ENCODE measurements around the gene TCF7L2. TPM values are rescaled to one million over a fixed set of nuclear protein-coding genes. Genes with fewer than 3 reads are reported as not detected.

Gene TCF7L2
- total and polyA plus RNA-seq, 9 of the 15 experiments (the other 6 are each of a cell fraction or from before 2014, with no cell fraction given) = 0.32 to 2.8 (median 0.92) TPM

- WGBS (ENCODE audit: insufficient coverage, low coverage, missing lambda C conversion rate) = 0% methylated on average over 11 of the region's 56 CpGs
- in situ Hi-C loops (cut with MboI) = no loop called here
Measured at GRCh38 chr10:112950714-112951358, 789 bp downstream of the TCF7L2 start.

More at GRCh38 chr10:112950714-112951358, 789 bp downstream of the TCF7L2 start:
- Histone ChIP-seq H3K79me2 (ENCODE audit: control insufficient read depth, insufficient read depth, low read length) (peaks cover 4% of the 10 kb centered on the region; the same call in 2 of the 3 replicates), H3K4me1 (replicated peaks in 1 of 2; ENCODE audit: control insufficient read depth in 2 of 2, insufficient read depth in 2 of 2, low read length in 2 of 2) (peaks cover 4 to 10% of the 10 kb centered on the region in 2 experiments; a peak in 4 of 5 replicates), H3K4me2 (ENCODE audit: insufficient read depth, low read length) (peak overlapping the region; percentile 71; the same call in 1 of the 2 replicates), H2AFZ (ENCODE audit: low read depth, low read length) (peak overlapping the region; percentile 39; the same call in 1 of the 2 replicates), H3K9ac (ENCODE audit: insufficient read depth in 1 of 2, low read depth in 2 of 2, low read length in 2 of 2) (peak overlapping the region; percentile 41 to 90), H3K36me3 (ENCODE audit: control insufficient read depth, insufficient read depth, low read length) (no peaks in the 10 kb centered on the region), H3K27ac (ENCODE audit: extremely low read depth, low read depth, low read length) (peak overlapping the region; percentile 55; the same call in 1 of the 3 replicates), H3K4me3 (peak overlapping the region; percentile 46), H3K9me1 (ENCODE audit: control insufficient read depth, insufficient read depth, low read length) (no peaks in the 10 kb centered on the region), H3K27me3 (ENCODE audit: control insufficient read depth in 2 of 2, insufficient read depth in 2 of 2, low read length in 2 of 2) (no peaks in the 10 kb centered on the region; a peak in 1 of 5 replicates), H3K9me3 (replicated peaks; ENCODE audit: control insufficient read depth, insufficient read depth, low read depth, low read length) (no peaks in the 10 kb centered on the region), H4K20me1 (replicated peaks; ENCODE audit: control insufficient read depth, insufficient read depth, low read length) (no peaks in the 10 kb centered on the region)
- POLR2A ChIA-PET = interaction anchor here (0.6 to 1.0 kb wide), 2 partner anchors 57 to 116 kb away, joined by 3 to 4 read pairs; no protein-coding TSS in a partner anchor
- ATAC-seq = no peak; the same call in 2 of the 3 replicates
- intact Hi-C loops (cut with micrococcal nuclease) = loop anchor here (5.0 kb wide), 1 partner anchor 111 kb away; no protein-coding TSS in a partner anchor
- CTCF ChIA-PET (ENCODE audit: low intra/inter-chr PET ratio) = no interaction called here
- TF ChIP-seq FOXK1 (CRISPR knock-in tag; IDR thresholded peaks at IDR 0.05; ENCODE audit: borderline replicate concordance) (no peak), ZNF740 (CRISPR knock-in tag; IDR thresholded peaks at IDR 0.05) (no peak), ZNF740 (tag; IDR thresholded peaks at IDR 0.05) (peak in 1 of 2 experiments; percentile 10; a peak in 1 of 4 replicates), ELK3 (CRISPR knock-in tag; IDR thresholded peaks at IDR 0.05) (no peak), ZNF764 (CRISPR knock-in tag; IDR thresholded peaks at IDR 0.05; ENCODE audit: low read depth) (no peak), TCF15 (CRISPR knock-in tag; IDR thresholded peaks at IDR 0.05) (no peak), E2F1 (CRISPR knock-in tag; IDR thresholded peaks at IDR 0.05) (no peak), RBBP5 (IDR thresholded peaks at IDR 0.05; ENCODE audit: borderline replicate concordance, insufficient read depth, low read length, poor library complexity, severe bottlenecking) (peak; percentile 37), ZFX (CRISPR knock-in tag; IDR thresholded peaks at IDR 0.05) (0 out of 2 replicates have a peak, but pooled peaks have one; percentile 10)
- DNase-seq (ENCODE audit: extremely low read depth in 1 of 4, low spot score in 3 of 4) = peak; percentile 11 to 29 (median 25)
- no TSS peak for BruUV-seq (replicated peaks)
- peak; percentile 64 for FAIRE-seq
